Esophagus mucosa (tissue), 1 donor: ENCODE measurements around the gene WFDC13. TPM values are rescaled to one million over a fixed set of nuclear protein-coding genes. Genes with fewer than 3 reads are reported as not detected.

Experiments used
- total RNA-seq: library from RNA; stranded (reverse); gene quantifications from one replicate; pipeline ENCODE4 v1.2.4, GENCODE V29; 2023
- donor health status: DM: yes; HTN: yes; CAD: no.

The WFDC13 gene
- total RNA-seq, 1 donor from 2014 or later: not detected

Other genes starting within 250 kb of the WFDC13 start
- gene WFDC2, start 232.3 kb upstream of the WFDC13 start, total RNA-seq: 37.9 TPM
- gene SPINT3, start 186.4 kb upstream of the WFDC13 start, total RNA-seq: not detected
- not detected for gene WFDC6, start 162.6 kb upstream of the WFDC13 start, total RNA-seq
- not detected for gene EPPIN, start 154.6 kb upstream of the WFDC13 start, total RNA-seq
- gene WFDC8, start 122.8 kb upstream of the WFDC13 start, total RNA-seq: not detected
- not detected for gene WFDC10A, start 72.3 kb upstream of the WFDC13 start, total RNA-seq
- gene WFDC9, start 70.8 kb upstream of the WFDC13 start, total RNA-seq: not detected
- not detected for gene WFDC11, start 31.8 kb upstream of the WFDC13 start, total RNA-seq
- not detected for gene WFDC10B, start 3.0 kb downstream of the WFDC13 start, total RNA-seq
- gene SPINT4, start 20.3 kb downstream of the WFDC13 start, total RNA-seq: not detected
- gene WFDC3, start 89.8 kb downstream of the WFDC13 start, total RNA-seq: not detected
- 15.8 TPM for gene DNTTIP1, start 89.9 kb downstream of the WFDC13 start, total RNA-seq
- 46.5 TPM for gene UBE2C, start 110.6 kb downstream of the WFDC13 start, total RNA-seq
- not detected for gene TNNC2, start 125.3 kb downstream of the WFDC13 start, total RNA-seq
- gene SNX21, start 131.8 kb downstream of the WFDC13 start, total RNA-seq: 7.1 TPM
- gene ACOT8, start 155.4 kb downstream of the WFDC13 start, total RNA-seq: 14.0 TPM
- gene ZSWIM3, start 155.6 kb downstream of the WFDC13 start, total RNA-seq: 1.4 TPM
- gene ZSWIM1, start 179.2 kb downstream of the WFDC13 start, total RNA-seq: 7.2 TPM
- 0.76 TPM for gene SPATA25, start 185.6 kb downstream of the WFDC13 start, total RNA-seq
- gene NEURL2, start 189.2 kb downstream of the WFDC13 start, total RNA-seq: 1.9 TPM
- gene CTSA, start 189.3 kb downstream of the WFDC13 start, total RNA-seq: 57.4 TPM
- gene PLTP, start 210.1 kb downstream of the WFDC13 start, total RNA-seq: 46.7 TPM
- 19.0 TPM for gene PCIF1, start 232.6 kb downstream of the WFDC13 start, total RNA-seq